ENCODE measurements around the gene SNRNP25.

DNA sequence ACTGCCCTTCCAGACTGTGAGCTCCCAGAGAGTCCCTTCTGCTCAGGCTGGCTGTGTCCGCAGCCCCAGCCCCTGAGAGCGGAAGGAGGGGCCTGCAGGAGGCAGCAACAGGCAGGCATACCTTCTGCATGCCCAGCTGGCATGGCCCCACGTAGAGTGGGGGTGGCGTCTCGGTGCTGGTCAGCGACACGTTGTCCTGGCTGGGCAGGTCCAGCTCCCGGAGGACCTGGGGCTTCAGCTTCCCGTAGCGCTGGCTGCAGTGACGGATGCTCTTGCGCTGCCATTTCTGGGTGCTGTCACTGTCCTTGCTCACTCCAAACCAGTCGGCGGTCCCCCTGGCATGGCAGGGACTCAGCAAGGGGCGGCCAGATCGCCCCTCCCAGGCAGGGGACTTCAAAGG is 9.8 kb downstream of the SNRNP25 start:
- TF ChIP-seq, protein P1, sequence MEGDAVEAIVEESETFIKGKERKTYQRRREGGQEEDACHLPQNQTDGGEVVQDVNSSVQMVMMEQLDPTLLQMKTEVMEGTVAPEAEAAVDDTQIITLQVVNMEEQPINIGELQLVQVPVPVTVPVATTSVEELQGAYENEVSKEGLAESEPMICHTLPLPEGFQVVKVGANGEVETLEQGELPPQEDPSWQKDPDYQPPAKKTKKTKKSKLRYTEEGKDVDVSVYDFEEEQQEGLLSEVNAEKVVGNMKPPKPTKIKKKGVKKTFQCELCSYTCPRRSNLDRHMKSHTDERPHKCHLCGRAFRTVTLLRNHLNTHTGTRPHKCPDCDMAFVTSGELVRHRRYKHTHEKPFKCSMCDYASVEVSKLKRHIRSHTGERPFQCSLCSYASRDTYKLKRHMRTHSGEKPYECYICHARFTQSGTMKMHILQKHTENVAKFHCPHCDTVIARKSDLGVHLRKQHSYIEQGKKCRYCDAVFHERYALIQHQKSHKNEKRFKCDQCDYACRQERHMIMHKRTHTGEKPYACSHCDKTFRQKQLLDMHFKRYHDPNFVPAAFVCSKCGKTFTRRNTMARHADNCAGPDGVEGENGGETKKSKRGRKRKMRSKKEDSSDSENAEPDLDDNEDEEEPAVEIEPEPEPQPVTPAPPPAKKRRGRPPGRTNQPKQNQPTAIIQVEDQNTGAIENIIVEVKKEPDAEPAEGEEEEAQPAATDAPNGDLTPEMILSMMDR (IDR thresholded peaks at IDR 0.05; ENCODE audit: extremely low read depth in 1 of 2, insufficient read depth in 1 of 2, low read depth in 1 of 2, low read length in 2 of 2): no peak
- no peak for TF ChIP-seq MYC (IDR thresholded peaks at IDR 0.05; ENCODE audit: low read depth, low read length)
- no peak for TF ChIP-seq POLR2A (IDR thresholded peaks at IDR 0.05; ENCODE audit: low read depth, low read length)
- TF ChIP-seq JUN (IDR thresholded peaks at IDR 0.05; ENCODE audit: borderline replicate concordance, insufficient read depth, insufficient read length, low read depth): no peak
- no peak for TF ChIP-seq EZH2 (IDR thresholded peaks at IDR 0.05; ENCODE audit: borderline replicate concordance, low read depth, low read length, severe bottlenecking)
- TF ChIP-seq, protein P2, sequence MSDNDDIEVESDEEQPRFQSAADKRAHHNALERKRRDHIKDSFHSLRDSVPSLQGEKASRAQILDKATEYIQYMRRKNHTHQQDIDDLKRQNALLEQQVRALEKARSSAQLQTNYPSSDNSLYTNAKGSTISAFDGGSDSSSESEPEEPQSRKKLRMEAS (IDR thresholded peaks at IDR 0.05; ENCODE audit: insufficient read depth, insufficient read length): no peak
